CD4-positive, alpha-beta T cell treated with Interleukin-17A for 4 hours (primary cell): ENCODE data around the gene ACTR1A.
A peak's percentile ranks its signal among the peaks of the same experiment; 100 is the strongest.
"Not testable (repeated sequence)": the region's sequence is repeated elsewhere in the genome, so short reads cannot be mapped to it uniquely, and the experiment has no call there.

Source experiments
- DNase-seq: peaks from one replicate; pipeline ENCODE4 v3.0.0-alpha.2; 2020; ENCODE audit warnings: mixed read lengths

ACTR1A gene

GRCh38 chr10:102502337-102503151 is at the start of gene ACTR1A:
Gene ACTR1A, minus strand, starts transcription at chr10:102502712. Its CDS starts 65 bp downstream, at chr10:102502647.
- peak; percentile 95 for DNase-seq

GRCh38 chr10:102550636-102551210 is 48.2 kb upstream of the ACTR1A start:
- no peak for DNase-seq

- no peak for DNase-seq
Observed at GRCh38 chr10:102549549-102549948, 47.0 kb upstream of the ACTR1A start.

- DNase-seq, result no peak
Observed at GRCh38 chr10:102546606-102547320, 44.3 kb upstream of the ACTR1A start.

GRCh38 chr10:102545997-102546396 is 43.5 kb upstream of the ACTR1A start:
- DNase-seq, result no peak

GRCh38 chr10:102545265-102545871 is 42.9 kb upstream of the ACTR1A start:
- DNase-seq, result no peak

GRCh38 chr10:102542800-102543418 is 40.4 kb upstream of the ACTR1A start:
- no peak for DNase-seq

GRCh38 chr10:102540023-102540422 is 37.5 kb upstream of the ACTR1A start:
- DNase-seq, result no peak

- no peak for DNase-seq
Observed at GRCh38 chr10:102538811-102539210, 36.3 kb upstream of the ACTR1A start.

- DNase-seq, result no peak
Observed at GRCh38 chr10:102537948-102538347, 35.4 kb upstream of the ACTR1A start.

GRCh38 chr10:102537367-102537766 is 34.9 kb upstream of the ACTR1A start:
- DNase-seq, result no peak

GRCh38 chr10:102535481-102536147 is 33.1 kb upstream of the ACTR1A start:
- no peak for DNase-seq

- not testable (repeated sequence) for DNase-seq
Observed at GRCh38 chr10:102534966-102535365, 32.5 kb upstream of the ACTR1A start.

- no peak for DNase-seq
Observed at GRCh38 chr10:102534333-102534732, 31.8 kb upstream of the ACTR1A start.

GRCh38 chr10:102527546-102527945 is 25.0 kb upstream of the ACTR1A start:
- DNase-seq, result no peak

- DNase-seq, result no peak
Observed at GRCh38 chr10:102524746-102525145, 22.2 kb upstream of the ACTR1A start.

- DNase-seq, result no peak
Observed at GRCh38 chr10:102523250-102524029, 20.9 kb upstream of the ACTR1A start.

GRCh38 chr10:102522874-102523249 is 20.4 kb upstream of the ACTR1A start:
- DNase-seq, result no peak

- no peak for DNase-seq
Observed at GRCh38 chr10:102519246-102519825, 16.8 kb upstream of the ACTR1A start.

- no peak for DNase-seq
Observed at GRCh38 chr10:102517553-102517952, 15.0 kb upstream of the ACTR1A start.

GRCh38 chr10:102515724-102516123 is 13.2 kb upstream of the ACTR1A start:
- DNase-seq, result no peak
